CD4-positive, alpha-beta T cell (primary cell): ENCODE data around the gene KIF3B. TPM values are rescaled to one million over a fixed set of nuclear protein-coding genes. Genes with fewer than 3 reads are reported as not detected.
A peak's percentile ranks its signal among the peaks of the same experiment; 100 is the strongest.

Experiments used
- ATAC-seq: fragments of 200-7000 bp; cut with Tn5 transposase; one replicate; pipeline ENCODE4 v1.10.0; 2022; ENCODE audit warnings: mild to moderate bottlenecking; ENCODE audit not compliant: poor library complexity
- CTCF ChIA-PET: fragments of 350-600 bp; sonication (Branson Sonifier 250); formaldehyde crosslinking; loops from one replicate; lab custom pipeline; 2021; ENCODE audit warnings: antibody characterized with exemption, inconsistent platforms; lab: Charles Lee
- POLR2A ChIA-PET: fragments of 350-600 bp; sonication (Branson Sonifier 250); formaldehyde crosslinking; loops from one replicate; lab custom pipeline; 2021; ENCODE audit warnings: antibody characterized with exemption, inconsistent platforms; lab: Charles Lee
- DNase-seq, 14 experiments: peaks; one replicate each; pipeline ENCODE4 v3.0.0-alpha.2; 2013 to 2020; ENCODE audit warnings: mixed read lengths in 2 of 14
- H3K27ac ChIP-seq, 2 donors: one replicate each; pipeline versions ENCODE4 v1.5.1 to v1.7.0; 2013; ENCODE audit warnings: low read length in 2 of 2, low read depth in 1 of 2, mild to moderate bottlenecking in 1 of 2
- H3K27me3 ChIP-seq, 2 experiments: 1 replicate in 1 of 2; 2 replicates in 1 of 2; pipeline versions ENCODE4 v1.6.1 to v1.7.0; 2013; ENCODE audit warnings: low read length in 2 of 2, control low read depth in 1 of 2, mild to moderate bottlenecking in 1 of 2, moderate library complexity in 1 of 2; ENCODE audit not compliant: insufficient read depth in 2 of 2, control insufficient read depth in 1 of 2
- H3K36me3 ChIP-seq: one replicate; pipeline ENCODE4 v1.6.1; 2013; ENCODE audit warnings: low read length, control low read depth; ENCODE audit not compliant: insufficient read depth
- H3K4me1 ChIP-seq: one replicate; pipeline ENCODE4 v1.6.1; 2013; ENCODE audit warnings: low read length, control low read depth; ENCODE audit not compliant: insufficient read depth
- H3K4me3 ChIP-seq: one replicate; pipeline ENCODE4 v1.5.1; 2013; ENCODE audit warnings: mild to moderate bottlenecking, low read length, moderate library complexity
- H3K9me3 ChIP-seq, 2 experiments: 1 replicate in 1 of 2; 2 replicates in 1 of 2; pipeline versions ENCODE4 v1.6.1 to v1.7.0; 2013; ENCODE audit warnings: low read length in 2 of 2, mild to moderate bottlenecking in 2 of 2, control low read depth in 1 of 2, moderate library complexity in 1 of 2; ENCODE audit not compliant: control insufficient read depth in 1 of 2, insufficient read depth in 1 of 2
- H3K27ac Mint-ChIP-seq: one replicate; pipeline ENCODE4 v1.8.0; 2020; ENCODE audit warnings: mixed read lengths
- H3K27me3 Mint-ChIP-seq: one replicate; pipeline ENCODE4 v1.8.0; 2021; ENCODE audit warnings: mixed read lengths
- H3K36me3 Mint-ChIP-seq: one replicate; pipeline ENCODE4 v1.8.0; 2021; ENCODE audit warnings: low read depth, mixed read lengths
- H3K4me1 Mint-ChIP-seq: one replicate; pipeline ENCODE4 v1.8.0; 2021; ENCODE audit warnings: low read depth, mixed read lengths
- H3K4me3 Mint-ChIP-seq: one replicate; pipeline ENCODE4 v1.8.0; 2020; ENCODE audit warnings: mild to moderate bottlenecking, mixed read lengths
- H3K9me3 Mint-ChIP-seq: one replicate; pipeline ENCODE4 v1.8.0; 2020; ENCODE audit warnings: mixed read lengths
- CTCF ChIP-seq: fragments of 200-600 bp; IDR thresholded peaks from one replicate; pipeline ENCODE4 v1.8.0; 2022; ENCODE audit warnings: antibody characterized with exemption, mild to moderate bottlenecking
- intact Hi-C, 2 experiments: fragments of 100-400 bp; cut with DNase I in 1 of 2; cut with micrococcal nuclease in 1 of 2; formaldehyde crosslinking; loops; one replicate each; pipeline versions ENCODE4 v1.15.1 to v1.9.0; 2023 to 2025; cut with DNase I, micrococcal nuclease
- total RNA-seq, 174 experiments: library from RNA in 2 of 174; stranded (reverse) in 2 of 174; gene quantifications; one replicate each; pipeline ENCODE4 v1.2.3 and lab custom pipeline; 2021 to 2026

KIF3B gene
- total RNA-seq, 2 experiments from 2014 or later: 7.3 TPM

GRCh38 chr20:32357375-32357868, 80.0 kb downstream of the KIF3B start:
- H3K27ac ChIP-seq: peak overlapping the region; percentile 96 to 97
- CTCF ChIA-PET: interaction anchor here (0.9 kb wide), 1 partner anchor 20 kb away, joined by 3 read pairs; no protein-coding TSS in a partner anchor
- peaks cover 37% of the 10 kb centered on the region for H3K4me1 ChIP-seq
- POLR2A ChIA-PET: interaction anchor here (0.6 to 2.9 kb wide), 22 partner anchors 11 to 690 kb away, joined by 3 to 23 read pairs (median 3); partner anchors contain the start of gene TM9SF4
- TF ChIP-seq CTCF: no peak
- intact Hi-C loops: loop anchor here (2.0 to 10.0 kb wide), 4 partner anchors 73 to 480 kb away; no protein-coding TSS in a partner anchor
- no peaks in the 10 kb centered on the region for H3K36me3 ChIP-seq
- peak overlapping the region; percentile 95 for H3K4me3 ChIP-seq
- H3K4me1 Mint-ChIP-seq: peaks cover 45% of the 10 kb centered on the region
- H3K27me3 ChIP-seq: no peaks in the 10 kb centered on the region
- DNase-seq (no peak), ATAC-seq (no peak)
- H3K9me3 ChIP-seq: no peaks in the 10 kb centered on the region
- peaks cover 21% of the 10 kb centered on the region for H3K36me3 Mint-ChIP-seq
- H3K4me3 Mint-ChIP-seq: peak overlapping the region; percentile 96
- peak overlapping the region; percentile 99 for H3K27ac Mint-ChIP-seq
- no peaks in the 10 kb centered on the region for H3K27me3 Mint-ChIP-seq
- H3K9me3 Mint-ChIP-seq: no peaks in the 10 kb centered on the region

- H3K4me3 ChIP-seq: peak within 1 kb of the TSS; percentile 95
- Mint-ChIP-seq H3K36me3 (peaks cover 21% of the 10 kb centered on the region), H3K4me3 (peak within 1 kb of the TSS; percentile 96), H3K4me1 (peaks cover 51% of the 10 kb centered on the region), H3K27ac (peak within 1 kb of the TSS; percentile 99), H3K27me3 (no peaks in the 10 kb centered on the region), H3K9me3 (no peaks in the 10 kb centered on the region)
- no peaks in the 10 kb centered on the region for H3K36me3 ChIP-seq
- no peaks in the 10 kb centered on the region for H3K9me3 ChIP-seq
- H3K4me1 ChIP-seq: peaks cover 38% of the 10 kb centered on the region
- peak within 1 kb of the TSS; percentile 96 to 97 for H3K27ac ChIP-seq
- POLR2A ChIA-PET: interaction anchor here (0.6 to 2.9 kb wide), 27 partner anchors 10 to 691 kb away, joined by 3 to 23 read pairs (median 3); partner anchors contain the start of gene TM9SF4
- intact Hi-C loops: loop anchor here (1.0 to 10.0 kb wide), 8 partner anchors 29 to 481 kb away; partner anchors contain the start of gene KIF3B (in 1 of the 2)
- CTCF ChIA-PET: interaction anchor here (0.9 to 1.4 kb wide), 2 partner anchors 17 to 21 kb away, joined by 3 to 5 read pairs; no protein-coding TSS in a partner anchor
- no peaks in the 10 kb centered on the region for H3K27me3 ChIP-seq
- TF ChIP-seq CTCF: no peak
- peak; percentile 91 for ATAC-seq
- peak; percentile 87 to 97 (median 92) for DNase-seq
These were observed 80.6 kb downstream of the KIF3B start, which contains the start of gene ASXL1 for GRCh38 chr20:32357869-32358631. ASXL1 (plus strand) TSS chr20:32358331; CDS start chr20:32358776, 445 bp downstream.

- POLR2A ChIA-PET: interaction anchor here (0.7 to 2.9 kb wide), 19 partner anchors 10 to 294 kb away, joined by 3 to 23 read pairs (median 4); partner anchors contain the start of gene TM9SF4
- peaks cover 56% of the 10 kb centered on the region for H3K4me1 Mint-ChIP-seq
- peak in 1 of 14 experiments; percentile 75 for DNase-seq
- CTCF ChIA-PET: interaction anchor here (1.4 kb wide), 1 partner anchor 16 kb away, joined by 5 read pairs; no protein-coding TSS in a partner anchor
- no peaks in the 10 kb centered on the region for H3K9me3 Mint-ChIP-seq
- intact Hi-C loops: loop anchor here (1.0 to 10.0 kb wide), 7 partner anchors 28 to 481 kb away; partner anchors contain the start of gene KIF3B (in 1 of the 2)
- no peak for ATAC-seq
- peaks cover 42% of the 10 kb centered on the region for H3K4me1 ChIP-seq
- no peaks in the 10 kb centered on the region for H3K27me3 Mint-ChIP-seq
- no peaks in the 10 kb centered on the region for H3K9me3 ChIP-seq
- H3K27ac ChIP-seq: peak overlapping the region; percentile 96 to 97
- peak overlapping the region; percentile 99 for H3K27ac Mint-ChIP-seq
- peak overlapping the region; percentile 95 for H3K4me3 ChIP-seq
- H3K36me3 ChIP-seq: no peaks in the 10 kb centered on the region
- peaks cover 21% of the 10 kb centered on the region for H3K36me3 Mint-ChIP-seq
- H3K4me3 Mint-ChIP-seq: no peak overlapping the region
- no peaks in the 10 kb centered on the region for H3K27me3 ChIP-seq
- no peak for TF ChIP-seq CTCF
These were observed 81.1 kb downstream of the KIF3B start for GRCh38 chr20:32358632-32358882.
